Subcutaneous abdominal adipose tissue (tissue), 5 donors: Measurements from ENCODE around the gene CXXC5.

Experiments used
- H3K27ac ChIP-seq: one replicate; pipeline ENCODE4 v1.7.0; 2013; ENCODE audit warnings: low read depth, mild to moderate bottlenecking, inconsistent platforms, low read length, moderate library complexity
- H3K27me3 ChIP-seq, 5 donors: one replicate each; pipeline ENCODE4 v1.7.0; 2013; ENCODE audit warnings: low read length in 5 of 5, inconsistent platforms in 1 of 5; ENCODE audit not compliant: control insufficient read depth in 5 of 5, insufficient read depth in 4 of 5
- H3K36me3 ChIP-seq, 5 donors: one replicate each; pipeline ENCODE4 v1.7.0; 2013; ENCODE audit warnings: low read length in 5 of 5; ENCODE audit not compliant: control insufficient read depth in 5 of 5, insufficient read depth in 5 of 5
- H3K4me1 ChIP-seq, 5 donors: one replicate each; pipeline ENCODE4 v1.7.0; 2013; ENCODE audit warnings: low read length in 5 of 5, mild to moderate bottlenecking in 3 of 5, moderate library complexity in 1 of 5; ENCODE audit not compliant: control insufficient read depth in 5 of 5, insufficient read depth in 5 of 5
- H3K4me3 ChIP-seq, 5 donors: one replicate each; pipeline ENCODE4 v1.7.0; 2013; ENCODE audit warnings: low read length in 5 of 5, low read depth in 1 of 5
- H3K9ac ChIP-seq, 5 donors: one replicate each; pipeline ENCODE4 v1.7.0; 2013; ENCODE audit warnings: low read length in 5 of 5, mild to moderate bottlenecking in 4 of 5, moderate library complexity in 3 of 5
- H3K9me3 ChIP-seq, 5 donors: one replicate each; pipeline ENCODE4 v1.7.0; 2013; ENCODE audit warnings: low read length in 5 of 5; ENCODE audit not compliant: control insufficient read depth in 5 of 5
- donor health status: healthy.
- donor health status: healthy.
- donor health status: healthy.
- donor health status: healthy.
- donor health status: healthy.

CXXC5 gene

DNA sequence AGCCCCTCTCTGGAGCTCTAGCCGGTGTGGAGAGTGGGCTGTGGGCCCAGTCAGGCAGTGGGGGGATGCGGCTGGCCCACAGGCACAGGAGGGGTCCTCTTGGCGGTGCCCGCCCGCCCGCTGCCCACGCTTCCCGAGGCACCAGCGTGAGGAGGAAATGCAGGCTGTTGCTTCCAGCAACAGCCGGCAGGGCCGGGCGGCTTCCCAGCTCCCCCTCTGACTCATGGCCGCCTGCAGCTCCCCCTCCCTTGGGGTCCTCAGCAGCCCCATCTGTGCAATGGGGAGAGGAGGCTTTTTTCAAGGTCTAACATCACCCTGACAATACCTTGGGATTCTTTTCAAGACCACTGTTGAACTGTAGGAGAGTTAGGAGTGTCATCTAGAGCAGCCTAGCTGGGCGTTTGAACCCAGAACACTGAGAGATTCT, 10.4 kb downstream of the CXXC5 start:
- peaks cover 30 to 92% (median 90%) of the 10 kb centered on the region in 5 donors for H3K4me1 ChIP-seq
- H3K9me3 ChIP-seq: no peaks in the 10 kb centered on the region
- peaks cover 0 to 2% (median 0%) of the 10 kb centered on the region in 5 donors for H3K36me3 ChIP-seq
- peak overlapping the region; percentile 46 to 66 (median 60) for H3K9ac ChIP-seq
- peak overlapping the region; percentile 97 for H3K27ac ChIP-seq
- peak overlapping the region in 3 of 5 donors; percentile 26 to 55 (median 36) for H3K4me3 ChIP-seq
- no peaks in the 10 kb centered on the region for H3K27me3 ChIP-seq

DNA sequence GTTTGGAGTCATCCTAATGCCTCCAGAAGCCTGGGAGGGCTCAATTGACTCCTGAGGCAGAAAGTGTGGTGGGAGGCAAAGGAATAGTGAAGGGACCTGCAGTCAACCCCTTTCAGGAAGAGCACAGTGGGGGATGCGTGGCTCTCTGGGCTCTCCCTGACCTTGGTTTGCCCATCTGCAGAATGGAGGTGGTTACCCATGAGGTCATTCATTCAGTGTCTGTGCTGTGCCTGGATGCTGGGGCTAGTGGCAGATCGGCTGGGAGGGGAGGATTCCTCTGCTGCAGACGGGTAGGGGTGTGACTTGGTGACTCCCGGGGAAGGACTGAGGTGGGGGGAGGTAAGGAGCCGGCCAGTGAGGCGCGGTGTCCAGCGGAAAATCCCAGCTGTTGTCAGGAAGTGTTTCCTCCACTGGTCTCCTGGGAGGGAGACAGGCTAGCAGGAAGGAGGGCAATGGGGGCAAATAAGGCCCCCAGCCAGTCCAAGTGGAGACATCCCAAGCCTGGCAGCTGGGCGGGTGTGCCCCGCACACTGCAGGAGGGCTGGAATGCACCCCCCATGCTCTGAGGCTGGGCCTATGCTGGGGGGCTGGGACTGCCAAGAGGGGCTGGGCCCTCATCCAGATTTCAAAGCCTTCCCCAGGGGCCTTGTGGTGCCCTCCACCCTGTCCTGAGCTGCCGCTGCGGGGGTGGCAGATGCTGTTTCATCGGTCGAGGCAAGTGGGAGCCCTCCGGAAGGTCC, 10.9 kb downstream of the CXXC5 start:
- no peaks in the 10 kb centered on the region for H3K27me3 ChIP-seq
- peak overlapping the region; percentile 97 for H3K27ac ChIP-seq
- H3K4me1 ChIP-seq: peaks cover 30 to 92% (median 90%) of the 10 kb centered on the region in 5 donors
- no peaks in the 10 kb centered on the region for H3K9me3 ChIP-seq
- peaks cover 0 to 2% (median 0%) of the 10 kb centered on the region in 5 donors for H3K36me3 ChIP-seq
- H3K4me3 ChIP-seq: peak overlapping the region; percentile 26 to 55 (median 37)
- H3K9ac ChIP-seq: peak overlapping the region; percentile 38 to 71 (median 61)

DNA sequence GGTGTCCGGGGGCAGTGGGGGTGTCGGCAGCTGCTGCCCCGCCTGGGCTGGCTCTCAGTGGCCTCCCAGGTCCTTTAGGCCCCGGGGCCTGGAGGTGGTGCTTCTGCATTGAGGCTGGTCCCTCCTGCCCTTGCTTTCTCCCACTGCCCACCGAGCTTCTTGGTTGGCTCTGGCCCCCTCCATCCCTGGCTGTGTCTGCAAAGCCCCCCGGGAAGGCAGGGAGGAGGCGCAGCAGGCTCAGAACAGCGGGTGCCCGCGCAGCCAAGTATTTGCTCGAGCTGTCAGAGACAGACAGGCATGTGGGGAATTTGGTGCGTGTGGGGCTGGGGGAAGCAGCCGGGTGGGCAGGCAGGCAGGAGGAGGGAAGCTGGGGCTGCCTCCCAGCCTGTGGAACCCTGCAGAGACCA, 11.5 kb downstream of the CXXC5 start:
- peak overlapping the region in 4 of 5 donors; percentile 60 to 71 (median 62) for H3K9ac ChIP-seq
- peaks cover 0 to 2% (median 0%) of the 10 kb centered on the region in 5 donors for H3K36me3 ChIP-seq
- H3K4me3 ChIP-seq: peak overlapping the region; percentile 26 to 55 (median 36)
- peaks cover 26 to 92% (median 90%) of the 10 kb centered on the region in 5 donors for H3K4me1 ChIP-seq
- no peaks in the 10 kb centered on the region for H3K27me3 ChIP-seq
- H3K27ac ChIP-seq: peak overlapping the region; percentile 97
- no peaks in the 10 kb centered on the region for H3K9me3 ChIP-seq

DNA sequence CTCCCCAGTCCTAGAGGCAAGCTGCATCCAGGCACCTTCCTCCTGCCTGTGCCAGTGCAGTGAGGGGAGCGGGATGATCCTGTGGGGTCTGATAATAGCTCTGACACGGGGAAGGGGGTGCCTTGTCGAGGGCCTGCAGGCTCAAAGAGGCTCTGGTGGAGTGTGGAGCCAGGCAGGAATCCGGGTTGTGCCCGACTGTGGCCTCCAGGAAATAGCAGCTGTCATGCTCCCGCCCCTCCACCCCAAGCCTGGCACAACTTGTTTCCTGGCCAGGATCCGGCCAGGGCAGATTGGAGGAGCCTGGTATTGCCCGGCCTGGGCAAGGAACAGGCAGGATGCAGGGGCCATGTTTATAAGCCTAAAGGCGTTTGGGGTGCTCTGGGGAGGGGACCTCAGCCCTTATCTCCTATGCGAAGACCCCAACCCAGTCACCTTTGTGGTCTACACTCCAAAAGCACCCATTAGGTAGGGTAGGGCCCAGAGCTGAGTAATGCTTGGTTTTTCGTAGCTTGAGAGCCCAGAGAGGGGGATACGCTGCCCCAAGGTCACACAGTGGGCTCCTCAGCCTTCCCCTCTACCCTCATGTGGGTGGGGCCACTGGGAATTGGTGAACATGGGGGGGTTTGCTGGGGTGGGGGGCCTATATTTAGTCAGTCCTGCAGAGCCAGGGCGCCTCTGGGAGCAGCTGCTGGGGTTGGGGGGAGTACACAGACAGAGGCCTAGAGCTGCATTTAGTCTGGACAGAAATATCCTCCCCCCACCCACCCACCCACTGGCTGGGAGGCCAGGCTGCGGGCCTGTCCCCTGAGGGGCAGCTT, 12.2 kb downstream of the CXXC5 start:
- H3K9me3 ChIP-seq: no peaks in the 10 kb centered on the region
- peaks cover 26 to 92% (median 90%) of the 10 kb centered on the region in 5 donors for H3K4me1 ChIP-seq
- H3K4me3 ChIP-seq: peak overlapping the region; percentile 26 to 55 (median 39)
- H3K9ac ChIP-seq: peak overlapping the region in 4 of 5 donors; percentile 60 to 71 (median 62)
- H3K27ac ChIP-seq: peak overlapping the region; percentile 97
- H3K27me3 ChIP-seq: no peaks in the 10 kb centered on the region
- H3K36me3 ChIP-seq: peaks cover 0 to 2% (median 0%) of the 10 kb centered on the region in 5 donors

DNA sequence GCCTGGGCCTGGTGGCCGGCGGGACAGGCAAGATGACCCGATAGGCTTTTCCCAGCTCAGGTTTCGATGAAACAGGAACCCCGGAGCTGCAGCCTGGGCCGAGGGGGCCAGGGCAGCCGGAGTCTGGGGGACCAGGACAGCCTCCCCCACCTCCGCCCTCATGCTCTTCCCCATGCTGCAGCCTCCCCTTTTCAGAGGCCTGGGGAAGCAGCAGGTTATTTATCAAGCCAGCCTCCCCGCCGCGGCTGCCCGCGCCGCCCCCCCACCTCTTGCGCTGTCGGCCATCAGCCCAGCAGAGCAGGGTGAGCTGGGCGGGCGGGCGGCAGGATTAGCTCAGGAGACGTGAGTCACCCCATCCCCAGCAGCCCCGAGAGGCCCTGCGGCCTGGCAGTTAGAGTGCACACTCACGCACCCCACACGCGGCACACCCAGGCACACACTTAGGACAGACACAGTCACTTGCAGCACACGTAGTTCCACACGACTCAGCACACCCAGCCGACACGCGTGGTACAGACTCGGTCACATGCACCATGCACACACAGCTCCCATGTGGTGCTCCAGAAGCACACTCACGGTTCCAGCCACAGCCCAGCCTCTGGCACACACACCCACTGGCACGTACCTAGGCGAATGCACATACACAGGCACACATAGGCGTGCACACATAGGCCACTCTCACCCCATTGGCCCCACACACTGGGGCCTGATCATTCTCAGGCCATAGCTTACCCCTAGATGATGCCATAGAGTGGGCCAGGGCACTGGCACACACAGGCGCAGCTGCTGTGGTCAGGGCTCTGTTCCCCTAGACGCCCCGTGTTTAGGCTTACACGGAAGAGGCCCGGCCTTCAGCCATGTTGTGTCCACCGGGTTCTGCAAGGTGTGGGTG, 13.0 kb downstream of the CXXC5 start:
- Histone ChIP-seq H3K9ac (peak overlapping the region; percentile 6 to 73 (median 63)), H3K36me3 (peaks cover 0 to 2% (median 0%) of the 10 kb centered on the region in 5 donors), H3K9me3 (no peaks in the 10 kb centered on the region), H3K4me1 (peaks cover 26 to 92% (median 90%) of the 10 kb centered on the region in 5 donors), H3K27ac (peak overlapping the region; percentile 97), H3K4me3 (peak overlapping the region in 3 of 5 donors; percentile 19 to 33 (median 22)), H3K27me3 (no peaks in the 10 kb centered on the region)

DNA sequence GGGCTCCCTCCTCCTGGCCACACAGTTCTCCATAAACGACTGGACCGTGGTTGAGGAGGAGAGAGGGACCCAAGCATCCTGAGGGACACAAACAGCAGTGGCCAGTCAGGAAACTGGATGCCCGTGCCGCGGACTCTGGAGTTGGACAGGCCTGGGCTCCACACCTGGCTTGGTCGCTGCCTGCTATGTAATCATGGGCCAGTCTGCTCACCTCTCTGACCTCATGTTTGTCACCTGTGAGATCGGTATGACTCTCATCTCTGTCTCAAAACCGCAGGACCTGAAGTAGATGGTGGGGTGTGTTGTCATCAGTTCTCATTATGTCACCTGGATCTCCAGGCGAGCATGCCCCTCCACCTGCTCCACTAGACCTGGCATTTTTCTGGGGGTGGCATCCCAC, 14.5 kb downstream of the CXXC5 start:
- Histone ChIP-seq H3K27me3 (no peaks in the 10 kb centered on the region), H3K36me3 (peaks cover 0 to 2% (median 0%) of the 10 kb centered on the region in 5 donors), H3K9me3 (no peaks in the 10 kb centered on the region), H3K27ac (peak overlapping the region; percentile 97), H3K9ac (peak overlapping the region in 1 of 5 donors; percentile 64), H3K4me1 (peaks cover 26 to 95% (median 92%) of the 10 kb centered on the region in 5 donors), H3K4me3 (no peak overlapping the region)

DNA sequence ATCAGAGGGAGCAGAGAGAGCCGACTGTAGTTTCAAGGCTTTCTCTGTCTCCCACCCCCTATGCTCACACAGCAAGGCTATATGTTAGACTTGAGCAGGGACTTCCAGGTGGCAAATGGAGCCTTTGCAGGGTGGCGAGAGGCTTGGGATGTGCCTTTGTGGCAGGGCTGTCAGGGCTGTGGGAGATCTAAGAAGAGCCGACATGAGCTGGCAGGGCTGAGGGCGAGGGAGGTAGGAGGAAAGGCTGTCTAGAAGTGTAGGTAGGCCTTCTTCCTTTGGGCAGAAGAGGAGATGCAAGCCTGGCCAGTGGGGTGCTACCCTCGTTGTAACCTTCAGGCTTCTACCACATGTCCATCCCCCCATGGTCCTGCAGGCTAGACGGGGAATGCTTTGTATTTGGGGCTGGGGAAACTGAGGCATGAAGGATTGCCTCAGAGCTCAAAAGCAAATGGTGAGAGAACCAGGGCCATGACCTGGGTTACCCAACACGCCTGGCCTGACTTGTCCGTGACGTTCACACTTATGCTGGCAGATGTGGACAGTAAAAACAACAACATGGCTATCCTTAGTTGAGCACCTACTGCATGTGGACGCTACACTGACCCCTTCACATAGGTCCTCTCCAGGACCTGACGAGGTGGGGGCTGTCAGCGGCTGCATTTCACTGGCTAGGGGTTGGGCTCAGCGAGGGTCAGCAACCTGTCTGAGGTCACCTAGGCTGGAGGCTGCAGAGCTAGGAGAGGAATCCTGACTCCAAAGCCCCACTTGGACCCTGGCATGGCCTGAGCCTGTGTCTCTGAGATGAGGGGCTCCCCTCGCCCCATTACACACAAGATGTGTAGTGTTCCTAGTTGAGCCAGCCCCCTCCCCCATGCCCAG, 15.3 kb downstream of the CXXC5 start:
- Histone ChIP-seq H3K4me1 (peaks cover 21 to 93% (median 92%) of the 10 kb centered on the region in 5 donors), H3K36me3 (peaks cover 0 to 2% (median 0%) of the 10 kb centered on the region in 5 donors), H3K4me3 (no peak overlapping the region), H3K9me3 (no peaks in the 10 kb centered on the region), H3K27me3 (no peaks in the 10 kb centered on the region), H3K27ac (peak overlapping the region; percentile 97), H3K9ac (peak overlapping the region in 1 of 5 donors; percentile 2)

DNA sequence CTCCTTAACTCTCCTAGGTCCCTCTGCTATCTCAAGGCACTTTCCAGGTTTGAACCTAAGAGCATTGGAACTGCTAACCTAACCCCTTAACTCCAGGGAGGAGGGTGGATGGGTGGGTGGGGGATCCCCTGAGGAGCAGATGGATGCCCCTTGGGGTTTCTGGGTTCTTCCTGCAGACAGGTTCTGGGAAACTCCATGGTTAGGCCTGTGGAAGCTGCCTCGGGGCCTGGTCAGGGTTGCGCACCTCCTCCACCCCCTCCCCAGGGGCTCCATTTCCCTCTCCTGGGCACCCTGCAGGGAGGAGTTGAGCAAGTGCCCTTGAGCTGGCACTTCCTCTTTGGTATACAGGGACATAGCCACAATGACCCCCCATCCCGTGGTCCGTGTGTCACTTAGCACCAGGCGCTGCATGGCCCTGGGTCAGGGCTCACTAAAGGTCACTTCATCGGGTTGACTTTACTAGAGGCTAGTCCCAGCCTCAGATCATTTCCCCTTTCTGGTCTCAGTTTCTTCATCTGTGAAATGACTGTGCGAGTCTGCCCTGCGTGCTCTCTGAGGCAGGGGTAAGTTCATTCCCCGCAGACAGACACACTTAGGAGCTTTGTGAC, 16.0 kb downstream of the CXXC5 start:
- Histone ChIP-seq H3K9ac (peak overlapping the region in 2 of 5 donors; percentile 12 to 50), H3K9me3 (no peaks in the 10 kb centered on the region), H3K4me1 (peaks cover 14 to 93% (median 92%) of the 10 kb centered on the region in 5 donors)

More for the DNA sequence above, 16.0 kb downstream of the CXXC5 start:
- Histone ChIP-seq H3K27ac (peak overlapping the region; percentile 97), H3K27me3 (no peaks in the 10 kb centered on the region), H3K36me3 (peaks cover 0 to 2% (median 0%) of the 10 kb centered on the region in 5 donors), H3K4me3 (no peak overlapping the region)
